ENCODE measurements around the gene KRT40. TPM values are rescaled to one million over a fixed set of nuclear protein-coding genes. Genes with fewer than 3 reads are reported as not detected.

The KRT40 gene
- total RNA-seq, 1 experiment from 2014 or later: not detected

DNA sequence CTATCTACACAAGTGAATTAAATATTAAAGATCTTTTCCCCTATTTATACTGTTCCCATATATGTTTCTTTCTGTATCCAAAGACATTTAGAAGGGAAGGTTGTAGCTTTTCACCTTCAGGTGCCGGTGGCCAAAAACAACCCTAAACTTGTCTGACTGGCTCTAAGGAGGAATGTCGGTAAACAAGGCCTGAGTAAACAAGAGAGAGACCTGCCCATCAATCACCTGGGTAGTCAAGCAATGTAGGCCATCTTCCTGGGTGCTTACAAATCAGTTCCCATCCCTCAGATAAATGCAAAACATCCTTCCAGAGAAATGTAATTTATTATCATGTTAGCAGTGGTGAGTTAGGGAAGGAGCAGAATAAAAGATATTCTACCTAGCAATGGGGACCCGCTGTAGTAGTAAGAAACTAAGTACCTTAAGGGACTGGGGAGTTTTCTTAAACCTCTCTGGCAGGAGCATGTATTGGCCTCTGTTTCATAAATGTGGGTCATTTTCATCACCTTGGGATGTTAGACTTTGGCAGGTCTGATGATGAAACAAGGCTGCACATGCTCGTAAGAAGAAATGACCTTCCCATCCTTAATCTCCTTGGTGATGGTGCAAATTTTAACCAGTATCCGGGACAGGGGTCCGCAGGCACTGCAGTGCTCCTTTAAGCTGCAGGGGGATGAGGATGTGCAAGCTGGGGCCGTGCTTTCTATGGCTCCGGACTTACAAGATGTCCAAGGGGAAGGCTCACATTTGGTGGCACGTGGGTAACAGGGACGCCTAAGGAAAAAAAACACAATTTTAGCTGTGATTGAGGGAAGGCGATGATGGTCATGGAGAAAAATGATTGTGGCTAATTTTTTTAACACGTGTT is 25.8 kb downstream of the KRT40 start:
- BruUV-seq (replicated peaks): TSS peak; percentile 70
- DNase-seq: peak; percentile 86 to 87
- POLR2A ChIA-PET: interaction anchor here (0.6 kb wide), 1 partner anchor 465 kb away, joined by 3 read pairs; no protein-coding TSS in a partner anchor

GRCh38 chr17:40956401-40957254 is 27.5 kb downstream of the KRT40 start:
- DNase-seq: peak; percentile 75 to 82
- no peaks in the 10 kb centered on the region for H3K27me3 ChIP-seq (replicated peaks; ENCODE audit: control insufficient read depth, insufficient read depth, low read length)
- Mint-ChIP-seq H3K9me3 (ENCODE audit: unreplicated experiment) (peaks cover 11% of the 10 kb centered on the region), H3K36me3 (ENCODE audit: insufficient read depth, unreplicated experiment) (peaks cover 18% of the 10 kb centered on the region), H3K4me1 (ENCODE audit: low read depth, unreplicated experiment) (peaks cover 72% of the 10 kb centered on the region), H3K27me3 (ENCODE audit: insufficient read depth, unreplicated experiment) (no peaks in the 10 kb centered on the region), H3K4me3 (ENCODE audit: unreplicated experiment) (peak overlapping the region; percentile 62), H3K27ac (ENCODE audit: unreplicated experiment) (peak overlapping the region; percentile 89)
- ChIA-PET POLR2A (interaction anchor here (1.3 kb wide), 1 partner anchor 10 kb away, joined by 3 read pairs; no protein-coding TSS in a partner anchor), CTCF (interaction anchor here (1.3 to 2.4 kb wide), 2 partner anchors 24 to 102 kb away, joined by 3 to 8 read pairs; no protein-coding TSS in a partner anchor)
- peaks cover 79% of the 10 kb centered on the region for H3K4me1 ChIP-seq
- TSS peak; percentile 91 for BruUV-seq (replicated peaks)
- no peak overlapping the region for H3K4me3 ChIP-seq (ENCODE audit: low read depth, low read length)
- no peaks in the 10 kb centered on the region for H3K9me3 ChIP-seq
- TF ChIP-seq, protein P1, sequence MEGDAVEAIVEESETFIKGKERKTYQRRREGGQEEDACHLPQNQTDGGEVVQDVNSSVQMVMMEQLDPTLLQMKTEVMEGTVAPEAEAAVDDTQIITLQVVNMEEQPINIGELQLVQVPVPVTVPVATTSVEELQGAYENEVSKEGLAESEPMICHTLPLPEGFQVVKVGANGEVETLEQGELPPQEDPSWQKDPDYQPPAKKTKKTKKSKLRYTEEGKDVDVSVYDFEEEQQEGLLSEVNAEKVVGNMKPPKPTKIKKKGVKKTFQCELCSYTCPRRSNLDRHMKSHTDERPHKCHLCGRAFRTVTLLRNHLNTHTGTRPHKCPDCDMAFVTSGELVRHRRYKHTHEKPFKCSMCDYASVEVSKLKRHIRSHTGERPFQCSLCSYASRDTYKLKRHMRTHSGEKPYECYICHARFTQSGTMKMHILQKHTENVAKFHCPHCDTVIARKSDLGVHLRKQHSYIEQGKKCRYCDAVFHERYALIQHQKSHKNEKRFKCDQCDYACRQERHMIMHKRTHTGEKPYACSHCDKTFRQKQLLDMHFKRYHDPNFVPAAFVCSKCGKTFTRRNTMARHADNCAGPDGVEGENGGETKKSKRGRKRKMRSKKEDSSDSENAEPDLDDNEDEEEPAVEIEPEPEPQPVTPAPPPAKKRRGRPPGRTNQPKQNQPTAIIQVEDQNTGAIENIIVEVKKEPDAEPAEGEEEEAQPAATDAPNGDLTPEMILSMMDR (IDR thresholded peaks at IDR 0.05; ENCODE audit: insufficient read depth in 1 of 2, low read depth in 1 of 2, low read length in 1 of 2, severe bottlenecking in 1 of 2, unreplicated experiment in 1 of 2): no peak
- intact Hi-C loops (cut with micrococcal nuclease; ENCODE audit: unreplicated experiment): loop anchor here (1.0 kb wide), 1 partner anchor 47 kb away; no protein-coding TSS in a partner anchor
- H3K36me3 ChIP-seq (ENCODE audit: control insufficient read depth, insufficient read depth, low read length): no peaks in the 10 kb centered on the region

More for the DNA sequence above, 25.8 kb downstream of the KRT40 start:
- Mint-ChIP-seq H3K36me3 (ENCODE audit: insufficient read depth, unreplicated experiment) (peaks cover 18% of the 10 kb centered on the region), H3K27ac (ENCODE audit: unreplicated experiment) (peak overlapping the region; percentile 95), H3K9me3 (ENCODE audit: unreplicated experiment) (peaks cover 24% of the 10 kb centered on the region), H3K4me1 (ENCODE audit: low read depth, unreplicated experiment) (peaks cover 61% of the 10 kb centered on the region), H3K27me3 (ENCODE audit: insufficient read depth, unreplicated experiment) (no peaks in the 10 kb centered on the region), H3K4me3 (ENCODE audit: unreplicated experiment) (peak overlapping the region; percentile 59)
- CTCF ChIA-PET: interaction anchor here (2.4 kb wide), 1 partner anchor 101 kb away, joined by 8 read pairs; no protein-coding TSS in a partner anchor
- TF ChIP-seq, protein P1 (IDR thresholded peaks at IDR 0.05; ENCODE audit: insufficient read depth in 1 of 2, low read depth in 1 of 2, low read length in 1 of 2, severe bottlenecking in 1 of 2, unreplicated experiment in 1 of 2): no peak
- H3K36me3 ChIP-seq (ENCODE audit: control insufficient read depth, insufficient read depth, low read length): no peaks in the 10 kb centered on the region
- peaks cover 65% of the 10 kb centered on the region for H3K4me1 ChIP-seq
- 0 out of 2 replicates have a peak, but pooled peaks cover 5% of the 10 kb centered on the region for H3K9me3 ChIP-seq
- H3K4me3 ChIP-seq (ENCODE audit: low read depth, low read length): no peak overlapping the region
- no peaks in the 10 kb centered on the region for H3K27me3 ChIP-seq (replicated peaks; ENCODE audit: control insufficient read depth, insufficient read depth, low read length)
- intact Hi-C loops (cut with micrococcal nuclease; ENCODE audit: unreplicated experiment): loop anchor here (1.0 kb wide), 4 partner anchors 9 to 101 kb away; partner anchors contain the start of gene KRTAP3-1

GRCh38 chr17:40953881-40954280 is 30.2 kb downstream of the KRT40 start:
- Histone ChIP-seq H3K4me3 (ENCODE audit: low read depth, low read length) (no peak overlapping the region), H3K4me1 (peaks cover 85% of the 10 kb centered on the region), H3K36me3 (ENCODE audit: control insufficient read depth, insufficient read depth, low read length) (no peaks in the 10 kb centered on the region), H3K27me3 (replicated peaks; ENCODE audit: control insufficient read depth, insufficient read depth, low read length) (no peaks in the 10 kb centered on the region), H3K9me3 (no peaks in the 10 kb centered on the region)
- no TSS peak for BruUV-seq (replicated peaks)
- DNase-seq: no peak
- intact Hi-C loops (cut with micrococcal nuclease; ENCODE audit: unreplicated experiment): no loop called here
- H3K27me3 Mint-ChIP-seq (ENCODE audit: insufficient read depth, unreplicated experiment): no peaks in the 10 kb centered on the region
- CTCF ChIA-PET: no interaction called here
- H3K36me3 Mint-ChIP-seq (ENCODE audit: insufficient read depth, unreplicated experiment): peaks cover 17% of the 10 kb centered on the region
- peak overlapping the region; percentile 44 for H3K27ac Mint-ChIP-seq (ENCODE audit: unreplicated experiment)
- POLR2A ChIA-PET: no interaction called here
- no peaks in the 10 kb centered on the region for H3K9me3 Mint-ChIP-seq (ENCODE audit: unreplicated experiment)
- H3K4me3 Mint-ChIP-seq (ENCODE audit: unreplicated experiment): no peak overlapping the region
- peaks cover 78% of the 10 kb centered on the region for H3K4me1 Mint-ChIP-seq (ENCODE audit: low read depth, unreplicated experiment)
- TF ChIP-seq, protein P1 (IDR thresholded peaks at IDR 0.05; ENCODE audit: insufficient read depth in 1 of 2, low read depth in 1 of 2, low read length in 1 of 2, severe bottlenecking in 1 of 2, unreplicated experiment in 1 of 2): no peak
